ENCODE measurements around the gene DKC1. TPM values are rescaled to one million over a fixed set of nuclear protein-coding genes. Genes with fewer than 3 reads are reported as not detected.
A peak's percentile ranks its signal among the peaks of the same experiment; 100 is the strongest.

DKC1 gene
- total and polyA plus RNA-seq, 5 donors from 2014 or later = 28.3 to 55.0 (median 39.2) TPM

DNA sequence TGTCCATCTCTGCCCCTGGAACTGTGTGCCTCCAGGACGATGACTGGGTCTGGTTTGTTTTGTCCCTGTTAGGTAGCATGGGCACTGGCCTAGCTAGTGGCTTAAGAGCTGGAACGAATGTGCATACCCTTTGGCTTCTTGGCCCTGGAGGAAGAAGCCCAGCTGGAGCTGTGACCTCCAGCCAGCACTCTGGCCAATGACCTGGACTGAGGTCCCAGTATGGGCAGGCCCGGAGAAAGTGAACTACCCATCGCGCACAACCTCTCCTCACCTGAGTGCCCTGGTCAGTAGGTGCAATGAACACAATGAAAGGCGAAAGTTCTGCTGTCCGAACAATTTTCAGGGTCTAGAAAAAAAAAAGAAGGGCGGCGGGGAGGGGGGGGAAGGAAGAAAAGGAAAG, 18.3 kb downstream of the DKC1 start:
- H3K27ac ChIP-seq (ENCODE audit: insufficient read depth, low read length, poor library complexity, severe bottlenecking) = no peak overlapping the region
- H3K9me3 Mint-ChIP-seq = no peaks in the 10 kb centered on the region
- DNase-seq (no peak), ATAC-seq (ENCODE audit: low read depth in 2 of 2) (no peak)
- peaks cover 14% of the 10 kb centered on the region for H3K36me3 ChIP-seq (ENCODE audit: control insufficient read depth, insufficient read depth, low read length)
- peaks cover 3% of the 10 kb centered on the region for H3K36me3 Mint-ChIP-seq
- H3K27ac Mint-ChIP-seq = no peak overlapping the region
- no peaks in the 10 kb centered on the region for H3K9me3 ChIP-seq (ENCODE audit: control insufficient read depth in 2 of 2, low read length in 2 of 2)
- H3K4me3 Mint-ChIP-seq = no peak overlapping the region
- H3K4me1 Mint-ChIP-seq = peaks cover 0 to 16% (median 9%) of the 10 kb centered on the region in 4 donors
- no peaks in the 10 kb centered on the region for H3K4me1 ChIP-seq (ENCODE audit: control insufficient read depth, insufficient read depth, low read length, poor library complexity, severe bottlenecking)
- no peaks in the 10 kb centered on the region for H3K27me3 ChIP-seq (ENCODE audit: control insufficient read depth, insufficient read depth, low read length)
- H3K27me3 Mint-ChIP-seq = no peaks in the 10 kb centered on the region
- no peak overlapping the region for H3K4me3 ChIP-seq (ENCODE audit: low read depth, low read length)

DNA sequence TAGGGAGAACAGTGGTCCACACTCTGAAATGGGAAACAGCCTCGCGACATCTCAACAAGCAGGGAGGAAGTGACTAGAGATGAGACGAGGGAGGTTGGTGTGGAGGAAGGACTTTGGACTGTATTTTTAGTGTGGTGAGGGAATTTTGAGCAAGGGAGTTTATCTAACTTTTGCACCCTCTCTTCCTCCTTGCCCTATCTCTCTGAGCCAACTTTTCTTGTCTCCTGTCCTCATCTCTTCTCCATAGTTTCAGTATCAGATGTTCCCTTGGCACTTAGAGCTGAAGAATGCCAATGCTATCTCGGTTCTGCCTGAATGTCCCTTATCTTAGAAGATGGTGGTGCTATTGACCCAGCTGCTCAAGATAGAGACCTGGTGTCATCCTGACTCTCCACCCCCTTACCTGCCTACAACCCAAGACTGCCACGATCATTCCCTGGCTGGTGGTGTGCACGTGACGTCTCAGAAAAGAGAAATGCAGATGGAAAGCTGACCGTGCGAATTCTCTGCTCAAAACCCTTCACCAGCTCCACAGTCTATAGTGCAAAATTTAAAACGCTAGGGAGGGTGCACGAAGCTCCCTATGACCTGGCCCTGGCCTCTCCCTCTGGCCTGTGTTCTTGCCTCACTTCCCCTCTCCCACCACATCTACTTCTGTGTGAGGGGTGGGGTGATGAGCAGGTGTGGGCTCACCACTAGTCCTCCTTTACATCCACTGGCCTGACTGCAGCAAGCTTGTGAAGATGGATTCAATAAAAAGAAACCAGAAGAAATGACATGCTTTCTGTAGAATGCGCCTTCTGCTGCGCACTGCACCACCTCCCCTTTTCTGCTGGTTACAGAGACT, 21.7 kb downstream of the DKC1 start:
- no peaks in the 10 kb centered on the region for H3K9me3 Mint-ChIP-seq

GRCh38 chrX:154785716-154786115, 23.1 kb downstream of the DKC1 start:
- no peaks in the 10 kb centered on the region for H3K36me3 ChIP-seq (ENCODE audit: control insufficient read depth, insufficient read depth, low read length)
- DNase-seq (no peak), ATAC-seq (ENCODE audit: low read depth in 2 of 2) (no peak)
- H3K4me3 ChIP-seq (ENCODE audit: low read depth, low read length) = no peak overlapping the region
- H3K4me1 ChIP-seq (ENCODE audit: control insufficient read depth, insufficient read depth, low read length, poor library complexity, severe bottlenecking) = no peaks in the 10 kb centered on the region
- Mint-ChIP-seq H3K4me3 (no peak overlapping the region), H3K27ac (no peak overlapping the region), H3K36me3 (peaks cover 3% of the 10 kb centered on the region), H3K9me3 (no peaks in the 10 kb centered on the region), H3K27me3 (no peaks in the 10 kb centered on the region), H3K4me1 (peaks cover 4 to 11% (median 7%) of the 10 kb centered on the region in 4 donors)
- no peak overlapping the region for H3K27ac ChIP-seq (ENCODE audit: insufficient read depth, low read length, poor library complexity, severe bottlenecking)
- H3K9me3 ChIP-seq (ENCODE audit: control insufficient read depth in 2 of 2, low read length in 2 of 2) = no peaks in the 10 kb centered on the region
- H3K27me3 ChIP-seq (ENCODE audit: control insufficient read depth, insufficient read depth, low read length) = no peaks in the 10 kb centered on the region

More for the DNA sequence above, 21.7 kb downstream of the DKC1 start:
- H3K27ac Mint-ChIP-seq = peak overlapping the region; percentile 67 to 80 (median 78)
- Histone ChIP-seq H3K27me3 (ENCODE audit: control insufficient read depth, insufficient read depth, low read length) (no peaks in the 10 kb centered on the region), H3K4me1 (ENCODE audit: control insufficient read depth, insufficient read depth, low read length, poor library complexity, severe bottlenecking) (no peaks in the 10 kb centered on the region), H3K9me3 (ENCODE audit: control insufficient read depth in 2 of 2, low read length in 2 of 2) (no peaks in the 10 kb centered on the region), H3K27ac (ENCODE audit: insufficient read depth, low read length, poor library complexity, severe bottlenecking) (no peak overlapping the region), H3K4me3 (ENCODE audit: low read depth, low read length) (peak overlapping the region; percentile 64), H3K36me3 (ENCODE audit: control insufficient read depth, insufficient read depth, low read length) (no peaks in the 10 kb centered on the region)
- ATAC-seq (ENCODE audit: low read depth in 2 of 2) = no peak
- H3K27me3 Mint-ChIP-seq = no peaks in the 10 kb centered on the region
- H3K36me3 Mint-ChIP-seq = peaks cover 3% of the 10 kb centered on the region
- DNase-seq = no peak
- peaks cover 0 to 11% (median 7%) of the 10 kb centered on the region in 4 donors for H3K4me1 Mint-ChIP-seq
- H3K4me3 Mint-ChIP-seq = peak overlapping the region; percentile 60 to 82 (median 76)

- ATAC-seq (ENCODE audit: low read depth in 2 of 2) (no peak), DNase-seq (no peak)
- Mint-ChIP-seq H3K4me3 (no peak overlapping the region), H3K27me3 (no peaks in the 10 kb centered on the region), H3K9me3 (no peaks in the 10 kb centered on the region), H3K36me3 (peaks cover 3% of the 10 kb centered on the region), H3K27ac (no peak overlapping the region), H3K4me1 (peaks cover 3 to 11% (median 3%) of the 10 kb centered on the region in 4 donors)
- Histone ChIP-seq H3K27ac (ENCODE audit: insufficient read depth, low read length, poor library complexity, severe bottlenecking) (no peak overlapping the region), H3K4me1 (ENCODE audit: control insufficient read depth, insufficient read depth, low read length, poor library complexity, severe bottlenecking) (no peaks in the 10 kb centered on the region), H3K4me3 (ENCODE audit: low read depth, low read length) (no peak overlapping the region), H3K36me3 (ENCODE audit: control insufficient read depth, insufficient read depth, low read length) (no peaks in the 10 kb centered on the region), H3K27me3 (ENCODE audit: control insufficient read depth, insufficient read depth, low read length) (no peaks in the 10 kb centered on the region), H3K9me3 (ENCODE audit: control insufficient read depth in 2 of 2, low read length in 2 of 2) (no peaks in the 10 kb centered on the region)
Observed at GRCh38 chrX:154791467-154791866, 28.8 kb downstream of the DKC1 start.

- no peak for DNase-seq
- no peaks in the 10 kb centered on the region for H3K27me3 Mint-ChIP-seq
- no peak for ATAC-seq (ENCODE audit: low read depth in 2 of 2)
- H3K9me3 ChIP-seq (ENCODE audit: control insufficient read depth in 2 of 2, low read length in 2 of 2) = no peaks in the 10 kb centered on the region
- no peak overlapping the region for H3K4me3 ChIP-seq (ENCODE audit: low read depth, low read length)
- H3K4me1 Mint-ChIP-seq = peaks cover 3 to 11% (median 5%) of the 10 kb centered on the region in 4 donors
- H3K4me3 Mint-ChIP-seq = no peak overlapping the region
- H3K9me3 Mint-ChIP-seq = no peaks in the 10 kb centered on the region
- peaks cover 2% of the 10 kb centered on the region for H3K36me3 Mint-ChIP-seq
- H3K27ac Mint-ChIP-seq = no peak overlapping the region
- no peaks in the 10 kb centered on the region for H3K36me3 ChIP-seq (ENCODE audit: control insufficient read depth, insufficient read depth, low read length)
- no peak overlapping the region for H3K27ac ChIP-seq (ENCODE audit: insufficient read depth, low read length, poor library complexity, severe bottlenecking)
- H3K4me1 ChIP-seq (ENCODE audit: control insufficient read depth, insufficient read depth, low read length, poor library complexity, severe bottlenecking) = no peaks in the 10 kb centered on the region
- no peaks in the 10 kb centered on the region for H3K27me3 ChIP-seq (ENCODE audit: control insufficient read depth, insufficient read depth, low read length)
Observed at GRCh38 chrX:154791939-154792338, 29.3 kb downstream of the DKC1 start.

- no peaks in the 10 kb centered on the region for H3K9me3 Mint-ChIP-seq
- no peak for ATAC-seq (ENCODE audit: low read depth in 2 of 2)
Observed at GRCh38 chrX:154793084-154793795, 30.6 kb downstream of the DKC1 start.

DNA sequence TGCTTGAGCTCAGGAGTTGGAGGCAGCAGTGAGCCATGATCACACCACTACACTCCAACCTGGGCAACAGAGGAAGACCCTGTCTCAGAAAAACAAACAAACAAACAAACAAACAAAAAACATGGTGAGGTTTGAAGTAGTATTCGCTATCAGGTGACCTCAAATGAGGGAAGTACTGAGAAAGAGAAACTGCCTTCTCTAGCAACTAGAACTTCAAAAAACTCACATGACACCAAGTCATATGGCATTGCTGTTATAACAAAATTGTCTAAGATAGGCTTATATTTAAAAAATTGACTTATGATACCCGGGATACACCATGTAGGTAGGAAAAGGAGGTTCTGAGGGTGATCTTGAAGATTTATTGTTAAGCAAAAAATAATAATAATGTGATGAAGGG, 32.4 kb downstream of the DKC1 start:
- DNase-seq (no peak), ATAC-seq (ENCODE audit: low read depth in 2 of 2) (no peak)
- Histone ChIP-seq H3K36me3 (ENCODE audit: control insufficient read depth, insufficient read depth, low read length) (no peaks in the 10 kb centered on the region), H3K27me3 (ENCODE audit: control insufficient read depth, insufficient read depth, low read length) (no peaks in the 10 kb centered on the region), H3K27ac (ENCODE audit: insufficient read depth, low read length, poor library complexity, severe bottlenecking) (no peak overlapping the region), H3K4me3 (ENCODE audit: low read depth, low read length) (no peak overlapping the region), H3K4me1 (ENCODE audit: control insufficient read depth, insufficient read depth, low read length, poor library complexity, severe bottlenecking) (no peaks in the 10 kb centered on the region), H3K9me3 (ENCODE audit: control insufficient read depth in 2 of 2, low read length in 2 of 2) (no peaks in the 10 kb centered on the region)
- H3K27ac Mint-ChIP-seq = no peak overlapping the region
- peaks cover 4 to 24% (median 11%) of the 10 kb centered on the region in 4 donors for H3K4me1 Mint-ChIP-seq
- H3K36me3 Mint-ChIP-seq = no peaks in the 10 kb centered on the region
- H3K27me3 Mint-ChIP-seq = no peaks in the 10 kb centered on the region
- no peaks in the 10 kb centered on the region for H3K9me3 Mint-ChIP-seq
- H3K4me3 Mint-ChIP-seq = no peak overlapping the region

More at GRCh38 chrX:154793084-154793795, 30.6 kb downstream of the DKC1 start:
- Histone ChIP-seq H3K9me3 (ENCODE audit: control insufficient read depth in 2 of 2, low read length in 2 of 2) (no peaks in the 10 kb centered on the region), H3K4me3 (ENCODE audit: low read depth, low read length) (no peak overlapping the region), H3K27me3 (ENCODE audit: control insufficient read depth, insufficient read depth, low read length) (no peaks in the 10 kb centered on the region), H3K36me3 (ENCODE audit: control insufficient read depth, insufficient read depth, low read length) (no peaks in the 10 kb centered on the region), H3K27ac (ENCODE audit: insufficient read depth, low read length, poor library complexity, severe bottlenecking) (no peak overlapping the region), H3K4me1 (ENCODE audit: control insufficient read depth, insufficient read depth, low read length, poor library complexity, severe bottlenecking) (no peaks in the 10 kb centered on the region)
- peaks cover 4 to 11% (median 5%) of the 10 kb centered on the region in 4 donors for H3K4me1 Mint-ChIP-seq
- no peaks in the 10 kb centered on the region for H3K36me3 Mint-ChIP-seq
- no peak overlapping the region for H3K27ac Mint-ChIP-seq
- no peak for DNase-seq
- H3K27me3 Mint-ChIP-seq = no peaks in the 10 kb centered on the region
- H3K4me3 Mint-ChIP-seq = peak overlapping the region in 2 of 4 donors; percentile 2 to 43

Data from CD4-positive, CD25-positive, alpha-beta regulatory T cell (primary cell).